Ascending aorta (tissue), 2 donors: ENCODE measurements around the gene RIMS4. TPM values are rescaled to one million over a fixed set of nuclear protein-coding genes. Genes with fewer than 3 reads are reported as not detected.
"Not testable (repeated sequence)": the region's sequence is repeated elsewhere in the genome, so short reads cannot be mapped to it uniquely, and the experiment has no call there.

Source experiments
- DNase-seq, 2 donors: peaks; one replicate each; pipeline ENCODE4 v3.0.0-alpha.2; 2019; ENCODE audit warnings: low spot score in 2 of 2
- H3K27ac ChIP-seq, 2 donors: fragments of 200-600 bp; sonication (generic); one replicate each; pipeline ENCODE4 v1.5.1; 2016 to 2017; ENCODE audit warnings: mild to moderate bottlenecking in 1 of 2
- H3K27me3 ChIP-seq: fragments of 200-600 bp; sonication (generic); one replicate; pipeline ENCODE4 v1.5.1; 2017
- H3K36me3 ChIP-seq, 2 donors: fragments of 200-600 bp; sonication (generic); one replicate each; pipeline ENCODE4 v1.5.1; 2016
- H3K4me1 ChIP-seq, 2 donors: fragments of 200-600 bp; sonication (generic); one replicate each; pipeline ENCODE4 v1.5.1; 2016 to 2017; ENCODE audit warnings: mild to moderate bottlenecking in 1 of 2
- H3K4me3 ChIP-seq, 2 donors: fragments of 200-600 bp; sonication (generic); one replicate each; pipeline ENCODE4 v1.5.1; 2016 to 2017; ENCODE audit warnings: mild to moderate bottlenecking in 1 of 2
- H3K9me3 ChIP-seq, 2 donors: fragments of 200-600 bp; sonication (generic); one replicate each; pipeline ENCODE4 v1.5.1; 2016
- intact Hi-C: fragments of 100-400 bp; cut with DNase I; formaldehyde crosslinking; loops from one replicate; pipeline ENCODE4 v1.15.1; 2023
- total RNA-seq: library from RNA; depleted of rRNA; stranded (reverse); fragments of >200 nt; gene quantifications from one replicate; pipeline ENCODE4 v1.1.0, GENCODE V29; 2016
- TF ChIP-seq, protein P1 (sequence below), 3 experiments: fragments of 200-600 bp in 2 of 3; fragments of 450-650 bp in 1 of 3; sonication (generic) in 2 of 3; IDR thresholded peaks; one replicate each; pipeline ENCODE4 v1.5.1; 2016 to 2019; ENCODE audit warnings: antibody characterized with exemption in 3 of 3, mild to moderate bottlenecking in 1 of 3, moderate library complexity in 1 of 3

Gene RIMS4
- total RNA-seq, 1 donor from 2014 or later, result 4.0 TPM

DNA sequence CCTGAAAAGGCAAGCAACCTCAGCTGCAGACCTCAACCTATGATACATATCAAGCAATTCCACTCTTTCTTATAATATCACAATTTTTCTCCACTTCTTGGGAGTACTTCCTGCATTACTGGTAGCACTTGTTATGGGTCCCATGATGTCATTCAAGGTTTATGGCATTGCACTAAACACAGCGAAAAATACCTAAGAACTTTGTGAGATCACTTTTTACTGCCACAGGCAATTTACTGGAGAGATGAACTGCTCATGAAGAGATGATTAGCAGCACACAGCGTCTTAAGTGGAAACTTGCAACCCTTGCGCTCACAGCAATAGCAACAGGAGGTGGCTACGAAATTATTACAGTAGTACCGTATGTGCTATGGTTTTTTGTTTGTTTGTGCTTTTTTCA, 19.3 kb upstream of the RIMS4 start:
- Histone ChIP-seq H3K4me1 (no peaks in the 10 kb centered on the region), H3K27me3 (no peaks in the 10 kb centered on the region), H3K27ac (no peak overlapping the region), H3K4me3 (no peak overlapping the region), H3K36me3 (no peaks in the 10 kb centered on the region), H3K9me3 (no peaks in the 10 kb centered on the region)
- no peak for DNase-seq
- TF ChIP-seq, protein P1, sequence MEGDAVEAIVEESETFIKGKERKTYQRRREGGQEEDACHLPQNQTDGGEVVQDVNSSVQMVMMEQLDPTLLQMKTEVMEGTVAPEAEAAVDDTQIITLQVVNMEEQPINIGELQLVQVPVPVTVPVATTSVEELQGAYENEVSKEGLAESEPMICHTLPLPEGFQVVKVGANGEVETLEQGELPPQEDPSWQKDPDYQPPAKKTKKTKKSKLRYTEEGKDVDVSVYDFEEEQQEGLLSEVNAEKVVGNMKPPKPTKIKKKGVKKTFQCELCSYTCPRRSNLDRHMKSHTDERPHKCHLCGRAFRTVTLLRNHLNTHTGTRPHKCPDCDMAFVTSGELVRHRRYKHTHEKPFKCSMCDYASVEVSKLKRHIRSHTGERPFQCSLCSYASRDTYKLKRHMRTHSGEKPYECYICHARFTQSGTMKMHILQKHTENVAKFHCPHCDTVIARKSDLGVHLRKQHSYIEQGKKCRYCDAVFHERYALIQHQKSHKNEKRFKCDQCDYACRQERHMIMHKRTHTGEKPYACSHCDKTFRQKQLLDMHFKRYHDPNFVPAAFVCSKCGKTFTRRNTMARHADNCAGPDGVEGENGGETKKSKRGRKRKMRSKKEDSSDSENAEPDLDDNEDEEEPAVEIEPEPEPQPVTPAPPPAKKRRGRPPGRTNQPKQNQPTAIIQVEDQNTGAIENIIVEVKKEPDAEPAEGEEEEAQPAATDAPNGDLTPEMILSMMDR (IDR thresholded peaks at IDR 0.05), result no peak
- intact Hi-C loops, result no loop called here

DNA sequence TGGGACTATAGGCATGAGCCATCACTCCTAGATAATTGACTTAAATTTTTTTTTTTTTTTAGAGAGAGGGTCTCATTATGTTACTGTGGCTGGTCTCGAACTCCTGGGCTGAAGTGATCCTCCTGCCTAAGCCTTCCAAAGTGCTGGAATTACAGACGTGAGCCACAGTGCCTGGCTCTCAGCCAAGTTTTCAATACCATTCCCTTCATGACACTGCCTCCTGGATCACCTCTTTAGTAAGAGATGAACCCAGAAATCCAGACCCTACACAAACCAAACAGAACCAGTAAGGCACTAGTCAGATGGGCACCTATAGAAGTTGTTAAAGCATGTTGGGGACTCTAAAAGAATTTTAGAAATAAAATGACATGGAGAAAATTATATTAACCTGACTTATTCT, 18.3 kb upstream of the RIMS4 start:
- intact Hi-C loops, result no loop called here
- no peaks in the 10 kb centered on the region for H3K4me1 ChIP-seq

DNA sequence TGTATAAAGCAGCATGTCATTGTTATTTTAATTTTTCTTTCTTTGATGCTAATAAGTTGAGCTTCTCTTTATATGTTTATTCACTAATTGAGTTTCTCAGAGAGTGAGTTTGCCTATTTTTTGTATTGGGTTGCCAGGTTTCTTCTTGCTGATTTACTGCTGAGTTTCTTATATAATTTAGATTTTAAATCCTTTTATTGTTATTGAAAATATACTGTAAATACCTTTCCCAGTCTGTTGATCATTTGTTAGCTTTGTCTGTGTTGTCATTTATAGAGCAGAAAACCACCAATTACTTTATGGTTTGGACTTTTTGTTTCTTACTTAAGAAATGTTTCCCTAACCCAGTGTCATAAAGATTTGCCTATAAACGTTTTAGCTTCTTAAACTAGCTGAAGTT, 17.1 kb upstream of the RIMS4 start:
- Histone ChIP-seq H3K36me3 (no peaks in the 10 kb centered on the region), H3K27me3 (no peaks in the 10 kb centered on the region), H3K9me3 (no peaks in the 10 kb centered on the region), H3K4me3 (no peak overlapping the region), H3K4me1 (no peaks in the 10 kb centered on the region), H3K27ac (no peak overlapping the region)
- no peak for DNase-seq
- intact Hi-C loops, result no loop called here
- TF ChIP-seq, protein P1 (IDR thresholded peaks at IDR 0.05), result no peak

More for the DNA sequence above, 18.3 kb upstream of the RIMS4 start:
- Histone ChIP-seq H3K27me3 (no peaks in the 10 kb centered on the region), H3K27ac (no peak overlapping the region), H3K36me3 (no peaks in the 10 kb centered on the region), H3K4me3 (no peak overlapping the region), H3K9me3 (no peaks in the 10 kb centered on the region)
- DNase-seq, result no peak
- TF ChIP-seq, protein P1 (IDR thresholded peaks at IDR 0.05), result no peak

DNA sequence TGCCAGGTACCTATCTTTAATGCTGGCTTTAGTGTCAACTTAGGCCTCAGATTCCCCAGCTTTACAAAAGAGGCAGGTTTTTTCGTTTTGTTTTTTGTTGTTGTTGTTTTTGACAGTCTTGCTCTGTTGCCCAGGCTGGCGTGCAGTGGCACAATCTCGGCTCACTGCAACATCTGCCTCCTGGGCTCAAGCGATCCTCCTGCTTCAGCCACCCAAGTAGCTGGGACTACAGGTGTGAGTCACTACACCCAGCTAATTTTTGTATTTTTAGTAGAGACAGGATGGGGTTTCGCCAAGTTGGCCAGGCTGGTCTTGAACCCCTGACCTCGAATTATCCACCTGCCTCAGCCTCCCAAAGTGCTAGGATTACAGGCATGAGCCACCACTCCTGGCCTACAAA, 11.2 kb upstream of the RIMS4 start:
- H3K4me1 ChIP-seq, H3K9me3 ChIP-seq, H3K27ac ChIP-seq, intact Hi-C loops, H3K27me3 ChIP-seq, H3K36me3 ChIP-seq, H3K4me3 ChIP-seq, DNase-seq: not testable (repeated sequence)

DNA sequence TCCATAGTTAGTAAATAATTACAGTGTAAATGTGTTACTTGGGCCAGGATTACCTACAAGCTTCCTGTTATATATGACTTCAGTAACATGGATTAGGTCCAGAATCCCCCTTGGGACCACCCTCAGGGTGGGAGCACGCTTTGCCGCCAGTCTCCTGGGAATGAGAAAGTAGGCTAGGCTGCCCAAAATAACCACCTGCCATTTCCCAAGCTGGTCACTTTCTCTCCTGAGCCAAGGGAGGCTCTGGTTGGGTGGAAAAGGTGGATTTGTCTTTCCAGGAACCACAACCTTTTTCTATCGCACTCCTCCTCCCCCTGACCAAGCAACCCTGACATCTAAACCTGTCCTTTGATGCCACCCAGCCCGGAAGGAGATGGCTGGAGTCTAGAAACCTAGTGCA, 9.6 kb upstream of the RIMS4 start:
- Histone ChIP-seq H3K9me3 (no peaks in the 10 kb centered on the region), H3K27ac (no peak overlapping the region), H3K4me3 (no peak overlapping the region), H3K4me1 (no peaks in the 10 kb centered on the region), H3K36me3 (no peaks in the 10 kb centered on the region), H3K27me3 (no peaks in the 10 kb centered on the region)
- peak in 1 of 2 donors; percentile 7 for DNase-seq
- intact Hi-C loops, result no loop called here
- TF ChIP-seq, protein P1 (IDR thresholded peaks at IDR 0.05), result no peak

DNA sequence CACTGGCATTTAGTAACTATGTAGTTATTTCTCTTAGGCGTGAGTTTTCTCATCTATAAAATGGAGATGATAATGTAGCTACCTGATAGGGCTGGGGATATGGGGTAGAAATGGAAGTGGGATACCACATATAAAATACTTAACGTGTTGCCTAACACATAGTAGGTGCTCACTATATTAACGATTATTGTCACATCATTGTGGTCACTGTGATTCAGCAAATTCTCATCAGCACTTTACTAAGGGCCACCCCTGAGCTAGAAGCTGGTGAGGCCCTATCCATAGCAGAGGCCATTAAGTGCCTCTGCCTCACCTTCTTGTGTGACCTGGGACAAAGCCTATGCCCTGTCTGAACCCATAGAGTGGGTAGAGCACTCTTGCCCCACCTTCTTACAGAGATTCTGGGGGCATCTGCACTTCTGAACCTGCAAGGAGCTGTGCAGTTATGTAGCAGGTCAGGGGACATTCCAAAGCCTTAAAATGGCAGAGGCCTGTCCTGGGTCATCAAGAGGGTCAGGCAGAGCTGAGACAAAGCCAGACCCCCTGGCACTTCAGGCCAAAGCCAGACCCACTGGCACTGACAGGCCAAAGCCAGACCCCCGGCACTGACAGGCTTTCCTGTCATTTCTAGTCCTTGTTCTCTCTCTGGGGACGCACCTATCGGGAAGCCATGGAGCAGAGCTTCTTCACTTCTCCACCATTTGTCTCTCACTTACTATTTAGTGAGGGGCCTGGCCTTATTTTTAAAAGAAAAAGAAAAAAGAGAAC, 7.0 kb upstream of the RIMS4 start:
- Histone ChIP-seq H3K27ac (no peak overlapping the region), H3K27me3 (no peaks in the 10 kb centered on the region), H3K4me1 (no peaks in the 10 kb centered on the region), H3K36me3 (no peaks in the 10 kb centered on the region), H3K9me3 (no peaks in the 10 kb centered on the region), H3K4me3 (no peak overlapping the region)
- TF ChIP-seq, protein P1 (IDR thresholded peaks at IDR 0.05), result no peak
- intact Hi-C loops, result no loop called here
- DNase-seq, result peak in 1 of 2 donors; percentile 25
